WTC11 (cell line): ENCODE data around the gene UBAC2. TPM values are rescaled to one million over a fixed set of nuclear protein-coding genes. Genes with fewer than 3 reads are reported as not detected.
A peak's percentile ranks its signal among the peaks of the same experiment; 100 is the strongest.

Experiments
- ATAC-seq: fragments of 200-7000 bp; cut with Tn5 transposase; 2 replicates; pipeline ENCODE4 v1.10.0; 2021; ENCODE audit warnings: mild to moderate bottlenecking, moderate library complexity
- CTCF ChIA-PET: fragments of 300-600 bp; sonication (Branson Sonifier 250); formaldehyde crosslinking; loops from one replicate; lab custom pipeline; 2021; ENCODE audit warnings: antibody characterized with exemption; lab: Charles Lee
- POLR2A ChIA-PET: fragments of 350-600 bp; sonication (Branson Sonifier 250); formaldehyde crosslinking; loops from one replicate; lab custom pipeline; 2021; ENCODE audit warnings: antibody characterized with exemption; lab: Charles Lee
- DNase-seq: peaks from one replicate; pipeline ENCODE4 v3.0.0; 2021; ENCODE audit warnings: low spot score
- H3K27ac Mint-ChIP-seq: 2 replicates; pipeline ENCODE4 v1.8.0; 2021; ENCODE audit warnings: mixed read lengths
- H3K27me3 Mint-ChIP-seq: 2 replicates; pipeline ENCODE4 v1.8.0; 2021; ENCODE audit warnings: low read depth, mild to moderate bottlenecking, moderate library complexity, mixed read lengths
- H3K36me3 Mint-ChIP-seq: 2 replicates; pipeline ENCODE4 v1.8.0; 2021; ENCODE audit warnings: mixed read lengths
- H3K4me1 Mint-ChIP-seq: 2 replicates; pipeline ENCODE4 v1.8.0; 2022; ENCODE audit warnings: mixed read lengths
- H3K4me3 Mint-ChIP-seq: 2 replicates; pipeline ENCODE4 v1.8.0; 2021; ENCODE audit warnings: mild to moderate bottlenecking, moderate library complexity, mixed read lengths
- H3K9me3 Mint-ChIP-seq: 2 replicates; pipeline ENCODE4 v1.8.0; 2021; ENCODE audit warnings: mixed read lengths
- CTCF ChIP-seq: fragments of 200-600 bp; IDR thresholded peaks from 2 replicates; pipeline ENCODE4 v1.8.0; 2022; ENCODE audit warnings: antibody characterized with exemption
- ELF4 ChIP-seq: sonication (generic); formaldehyde crosslinking; IDR thresholded peaks from 2 replicates; pipeline ENCODE4 v1.8.1; 2022; ENCODE audit warnings: low read depth, mild to moderate bottlenecking, moderate library complexity, missing genetic modification reagents
- ESRRA ChIP-seq: sonication (generic); formaldehyde crosslinking; IDR thresholded peaks from 2 replicates; pipeline ENCODE4 v1.8.1; 2022; ENCODE audit warnings: mild to moderate bottlenecking, missing genetic modification reagents, borderline replicate concordance
- ETV6 ChIP-seq: sonication (generic); formaldehyde crosslinking; IDR thresholded peaks from 2 replicates; pipeline ENCODE4 v1.8.1; 2022; ENCODE audit warnings: mild to moderate bottlenecking, missing genetic modification reagents
- FOXJ3 ChIP-seq: sonication (generic); formaldehyde crosslinking; IDR thresholded peaks from 2 replicates; pipeline ENCODE4 v1.9.0; 2021; ENCODE audit warnings: missing genetic modification reagents, mild to moderate bottlenecking, borderline replicate concordance
- IRF2 ChIP-seq: sonication (generic); formaldehyde crosslinking; IDR thresholded peaks from 2 replicates; pipeline ENCODE4 v1.8.0; 2022; ENCODE audit warnings: low read depth, missing genetic modification reagents, borderline replicate concordance
- KAT7 ChIP-seq: sonication (generic); formaldehyde crosslinking; IDR thresholded peaks from 2 replicates; pipeline ENCODE4 v1.8.1; 2023; ENCODE audit warnings: missing genetic modification reagents, mild to moderate bottlenecking, borderline replicate concordance
- MYBL2 ChIP-seq: sonication (generic); formaldehyde crosslinking; IDR thresholded peaks from 2 replicates; pipeline ENCODE4 v1.8.1; 2023; ENCODE audit warnings: mild to moderate bottlenecking, moderate library complexity, missing genetic modification reagents
- NFATC4 ChIP-seq: fragments of 250-450 bp; sonication (Bioruptor Pico); IDR thresholded peaks from 2 replicates; pipeline ENCODE4 v1.9.0; 2021; ENCODE audit warnings: mild to moderate bottlenecking
- NR2C2 ChIP-seq: sonication (generic); formaldehyde crosslinking; IDR thresholded peaks from 2 replicates; pipeline ENCODE4 v1.8.0; 2022; ENCODE audit warnings: mild to moderate bottlenecking, missing genetic modification reagents
- NR3C1 ChIP-seq: sonication (generic); formaldehyde crosslinking; conservative IDR thresholded peaks from 2 replicates; pipeline ENCODE4 v1.8.1; 2023; ENCODE audit warnings: low read depth, mild to moderate bottlenecking, missing genetic modification reagents
- TEAD4 ChIP-seq: sonication (generic); formaldehyde crosslinking; IDR thresholded peaks from 2 replicates; pipeline ENCODE4 v1.8.0; 2022; ENCODE audit warnings: mild to moderate bottlenecking, missing genetic modification reagents
- USF1 ChIP-seq: sonication (generic); formaldehyde crosslinking; IDR thresholded peaks from 2 replicates; pipeline ENCODE4 v1.8.0; 2022; ENCODE audit warnings: mild to moderate bottlenecking, missing genetic modification reagents
- ZNF121 ChIP-seq: sonication (generic); formaldehyde crosslinking; IDR thresholded peaks from 2 replicates; pipeline ENCODE4 v1.8.0; 2023; ENCODE audit warnings: missing genetic modification reagents
- ZNF138 ChIP-seq: sonication (generic); formaldehyde crosslinking; conservative IDR thresholded peaks from 2 replicates; pipeline ENCODE4 v1.8.1; 2022; ENCODE audit warnings: mild to moderate bottlenecking, moderate library complexity, missing genetic modification reagents
- ZNF232 ChIP-seq: sonication (generic); formaldehyde crosslinking; IDR thresholded peaks from 2 replicates; pipeline ENCODE4 v1.8.0; 2022; ENCODE audit warnings: mild to moderate bottlenecking, missing genetic modification reagents
- total RNA-seq: library from RNA; stranded (reverse); gene quantifications from 3 replicates; pipeline ENCODE4 v1.2.3, GENCODE V29; 2021
- TF ChIP-seq, protein P1 (sequence below): fragments of 250-450 bp; sonication (Bioruptor Pico); IDR thresholded peaks from 2 replicates; pipeline ENCODE4 v1.9.0; 2021; ENCODE audit warnings: mild to moderate bottlenecking
- TF ChIP-seq, protein P2 (sequence below): fragments of 250-450 bp; sonication (Bioruptor Pico); IDR thresholded peaks from 2 replicates; pipeline ENCODE4 v1.8.0; 2021; ENCODE audit warnings: mild to moderate bottlenecking
- TF ChIP-seq, protein P3 (sequence below): sonication (generic); formaldehyde crosslinking; IDR thresholded peaks from 2 replicates; pipeline ENCODE4 v1.8.1; 2023; ENCODE audit warnings: mild to moderate bottlenecking, missing genetic modification reagents, moderate library complexity
- TF ChIP-seq, protein P4 (sequence below): sonication (generic); formaldehyde crosslinking; IDR thresholded peaks from 2 replicates; pipeline ENCODE4 v1.8.1; 2022; ENCODE audit warnings: mild to moderate bottlenecking, missing genetic modification reagents, moderate library complexity, borderline replicate concordance

UBAC2 gene
- total RNA-seq, 1 experiment from 2014 or later, result 64.7 TPM

- ChIA-PET CTCF (interaction anchor here (1.3 kb wide), 2 partner anchors 91 to 96 kb away, joined by 3 read pairs; no protein-coding TSS in a partner anchor), POLR2A (no interaction called here)
- Mint-ChIP-seq H3K27me3 (peaks cover 46% of the 10 kb centered on the region), H3K9me3 (peaks cover 9% of the 10 kb centered on the region), H3K27ac (no peak overlapping the region), H3K36me3 (no peaks in the 10 kb centered on the region), H3K4me1 (0 out of 2 replicates have a peak, but pooled peaks cover 3% of the 10 kb centered on the region), H3K4me3 (no peak overlapping the region)
- ATAC-seq (no peak), DNase-seq (no peak)
- TF ChIP-seq FOXJ3 (CRISPR knock-in tag) (no peak), USF1 (CRISPR knock-in tag) (no peak), NR2C2 (CRISPR knock-in tag) (no peak), IRF2 (no peak)
- TF ChIP-seq, protein P1, sequence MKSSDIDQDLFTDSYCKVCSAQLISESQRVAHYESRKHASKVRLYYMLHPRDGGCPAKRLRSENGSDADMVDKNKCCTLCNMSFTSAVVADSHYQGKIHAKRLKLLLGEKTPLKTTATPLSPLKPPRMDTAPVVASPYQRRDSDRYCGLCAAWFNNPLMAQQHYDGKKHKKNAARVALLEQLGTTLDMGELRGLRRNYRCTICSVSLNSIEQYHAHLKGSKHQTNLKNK (CRISPR knock-in tag), result no peak
- TF ChIP-seq, protein P2, sequence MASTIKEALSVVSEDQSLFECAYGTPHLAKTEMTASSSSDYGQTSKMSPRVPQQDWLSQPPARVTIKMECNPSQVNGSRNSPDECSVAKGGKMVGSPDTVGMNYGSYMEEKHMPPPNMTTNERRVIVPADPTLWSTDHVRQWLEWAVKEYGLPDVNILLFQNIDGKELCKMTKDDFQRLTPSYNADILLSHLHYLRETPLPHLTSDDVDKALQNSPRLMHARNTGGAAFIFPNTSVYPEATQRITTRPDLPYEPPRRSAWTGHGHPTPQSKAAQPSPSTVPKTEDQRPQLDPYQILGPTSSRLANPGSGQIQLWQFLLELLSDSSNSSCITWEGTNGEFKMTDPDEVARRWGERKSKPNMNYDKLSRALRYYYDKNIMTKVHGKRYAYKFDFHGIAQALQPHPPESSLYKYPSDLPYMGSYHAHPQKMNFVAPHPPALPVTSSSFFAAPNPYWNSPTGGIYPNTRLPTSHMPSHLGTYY (CRISPR knock-in tag), result no peak
These were observed 27.0 kb upstream of the UBAC2 start for GRCh38 chr13:99173606-99174005.

GRCh38 chr13:99174533-99175100 is 26.0 kb upstream of the UBAC2 start:
- Mint-ChIP-seq H3K36me3 (no peaks in the 10 kb centered on the region), H3K27ac (no peak overlapping the region), H3K27me3 (peaks cover 50% of the 10 kb centered on the region), H3K9me3 (peaks cover 9% of the 10 kb centered on the region), H3K4me3 (no peak overlapping the region), H3K4me1 (0 out of 2 replicates have a peak, but pooled peaks cover 3% of the 10 kb centered on the region)
- TF ChIP-seq NR3C1, result no peak
- TF ChIP-seq, protein P3, sequence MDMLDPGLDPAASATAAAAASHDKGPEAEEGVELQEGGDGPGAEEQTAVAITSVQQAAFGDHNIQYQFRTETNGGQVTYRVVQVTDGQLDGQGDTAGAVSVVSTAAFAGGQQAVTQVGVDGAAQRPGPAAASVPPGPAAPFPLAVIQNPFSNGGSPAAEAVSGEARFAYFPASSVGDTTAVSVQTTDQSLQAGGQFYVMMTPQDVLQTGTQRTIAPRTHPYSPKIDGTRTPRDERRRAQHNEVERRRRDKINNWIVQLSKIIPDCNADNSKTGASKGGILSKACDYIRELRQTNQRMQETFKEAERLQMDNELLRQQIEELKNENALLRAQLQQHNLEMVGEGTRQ, result peak; percentile 71
- no peak for TF ChIP-seq ELF4 (CRISPR knock-in tag)
- no peak for TF ChIP-seq ESRRA (CRISPR knock-in tag)
- TF ChIP-seq, protein P4, sequence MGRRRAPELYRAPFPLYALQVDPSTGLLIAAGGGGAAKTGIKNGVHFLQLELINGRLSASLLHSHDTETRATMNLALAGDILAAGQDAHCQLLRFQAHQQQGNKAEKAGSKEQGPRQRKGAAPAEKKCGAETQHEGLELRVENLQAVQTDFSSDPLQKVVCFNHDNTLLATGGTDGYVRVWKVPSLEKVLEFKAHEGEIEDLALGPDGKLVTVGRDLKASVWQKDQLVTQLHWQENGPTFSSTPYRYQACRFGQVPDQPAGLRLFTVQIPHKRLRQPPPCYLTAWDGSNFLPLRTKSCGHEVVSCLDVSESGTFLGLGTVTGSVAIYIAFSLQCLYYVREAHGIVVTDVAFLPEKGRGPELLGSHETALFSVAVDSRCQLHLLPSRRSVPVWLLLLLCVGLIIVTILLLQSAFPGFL (CRISPR knock-in tag), result no peak
- TF ChIP-seq ZNF121 (CRISPR knock-in tag), result no peak
- peak; percentile 63; the same call in 1 of the 2 replicates for TF ChIP-seq USF1 (CRISPR knock-in tag)
- ChIA-PET CTCF (interaction anchor here (1.0 to 3.3 kb wide), 2 partner anchors 93 to 201 kb away, joined by 3 to 74 read pairs; no protein-coding TSS in a partner anchor), POLR2A (no interaction called here)
- ATAC-seq (no peak), DNase-seq (no peak)

- ATAC-seq, result peak; percentile 95
- no peak for TF ChIP-seq ZNF232
- TF ChIP-seq KAT7 (CRISPR knock-in tag), result 0 out of 2 replicates have a peak, but pooled peaks have one; percentile 33
- no peak for TF ChIP-seq TEAD4 (CRISPR knock-in tag)
- no peak for TF ChIP-seq NFATC4 (CRISPR knock-in tag)
- peak; percentile 89 for TF ChIP-seq CTCF
- TF ChIP-seq ZNF138 (CRISPR knock-in tag), result no peak; the same call in 1 of the 2 replicates
- no peak for TF ChIP-seq MYBL2 (CRISPR knock-in tag)
- 0 out of 2 replicates have a peak, but pooled peaks have one; percentile 14 for TF ChIP-seq ETV6 (CRISPR knock-in tag)
- TF ChIP-seq, protein P4 (CRISPR knock-in tag), result no peak
These were observed 24.1 kb upstream of the UBAC2 start for GRCh38 chr13:99176309-99177276.

More at GRCh38 chr13:99176309-99177276, 24.1 kb upstream of the UBAC2 start:
- Mint-ChIP-seq H3K36me3 (peaks cover 3% of the 10 kb centered on the region), H3K4me3 (no peak overlapping the region), H3K4me1 (0 out of 2 replicates have a peak, but pooled peaks cover 3% of the 10 kb centered on the region), H3K27me3 (peaks cover 55% of the 10 kb centered on the region), H3K9me3 (peaks cover 14% of the 10 kb centered on the region), H3K27ac (no peak overlapping the region)
- DNase-seq, result peak; percentile 89
- ChIA-PET POLR2A (interaction anchor here (0.7 to 1.3 kb wide), 3 partner anchors 9 to 291 kb away, joined by 3 to 8 read pairs (median 5); no protein-coding TSS in a partner anchor), CTCF (interaction anchor here (0.5 to 3.3 kb wide), 55 partner anchors 10 to 1597 kb away, joined by 3 to 74 read pairs (median 4); partner anchors contain the start of genes DOCK9 and UBAC2)
